ENCODE measurements around the gene ADGRA3. TPM values are rescaled to one million over a fixed set of nuclear protein-coding genes. Genes with fewer than 3 reads are reported as not detected.

ADGRA3 gene
- total RNA-seq, 1 experiment from 2014 or later, result 57.5 TPM

DNA sequence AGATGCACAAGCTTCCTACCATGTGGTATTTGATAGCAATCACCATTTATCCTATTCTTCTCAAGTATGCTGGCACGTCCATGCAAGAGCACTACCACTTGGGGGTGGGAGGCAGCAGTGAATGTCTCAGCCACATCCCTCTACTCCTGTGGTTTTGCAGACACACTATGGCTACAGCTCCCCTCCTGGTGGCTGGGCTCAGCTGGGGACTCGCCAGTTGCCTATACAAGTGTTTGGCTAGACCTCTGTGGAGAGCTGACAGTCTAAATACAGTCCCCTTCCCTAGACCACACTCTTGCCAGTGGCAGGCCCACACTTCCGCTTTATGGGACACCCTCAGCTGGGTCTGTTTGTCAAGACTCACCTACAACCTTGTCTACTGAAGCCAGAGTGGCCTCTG, 53.2 kb downstream of the ADGRA3 start:
- CTCF ChIA-PET, result no interaction called here
- no TSS peak for BruUV-seq (replicated peaks)
- Histone ChIP-seq H3K4me1 (ENCODE audit: insufficient read depth, low read length, poor library complexity, severe bottlenecking) (no peaks in the 10 kb centered on the region), H3K27me3 (replicated peaks; ENCODE audit: insufficient read depth, low read depth, low read length, poor library complexity) (no peaks in the 10 kb centered on the region), H3K27ac (ENCODE audit: low read depth, low read length, poor library complexity, severe bottlenecking) (no peak overlapping the region), H3K9me3 (ENCODE audit: low read depth, low read length, poor library complexity, severe bottlenecking) (no peaks in the 10 kb centered on the region), H3K36me3 (ENCODE audit: insufficient read depth, low read length, poor library complexity, severe bottlenecking) (no peaks in the 10 kb centered on the region), H3K4me3 (ENCODE audit: low read depth, low read length, poor library complexity, severe bottlenecking) (no peak overlapping the region)
- DNase-seq (ENCODE audit: low spot score), result no peak
- TF ChIP-seq, protein P1, sequence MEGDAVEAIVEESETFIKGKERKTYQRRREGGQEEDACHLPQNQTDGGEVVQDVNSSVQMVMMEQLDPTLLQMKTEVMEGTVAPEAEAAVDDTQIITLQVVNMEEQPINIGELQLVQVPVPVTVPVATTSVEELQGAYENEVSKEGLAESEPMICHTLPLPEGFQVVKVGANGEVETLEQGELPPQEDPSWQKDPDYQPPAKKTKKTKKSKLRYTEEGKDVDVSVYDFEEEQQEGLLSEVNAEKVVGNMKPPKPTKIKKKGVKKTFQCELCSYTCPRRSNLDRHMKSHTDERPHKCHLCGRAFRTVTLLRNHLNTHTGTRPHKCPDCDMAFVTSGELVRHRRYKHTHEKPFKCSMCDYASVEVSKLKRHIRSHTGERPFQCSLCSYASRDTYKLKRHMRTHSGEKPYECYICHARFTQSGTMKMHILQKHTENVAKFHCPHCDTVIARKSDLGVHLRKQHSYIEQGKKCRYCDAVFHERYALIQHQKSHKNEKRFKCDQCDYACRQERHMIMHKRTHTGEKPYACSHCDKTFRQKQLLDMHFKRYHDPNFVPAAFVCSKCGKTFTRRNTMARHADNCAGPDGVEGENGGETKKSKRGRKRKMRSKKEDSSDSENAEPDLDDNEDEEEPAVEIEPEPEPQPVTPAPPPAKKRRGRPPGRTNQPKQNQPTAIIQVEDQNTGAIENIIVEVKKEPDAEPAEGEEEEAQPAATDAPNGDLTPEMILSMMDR (conservative IDR thresholded peaks at IDR 0.05; ENCODE audit: low read depth, low read length), result no peak
- no peak for TF ChIP-seq EZH2 (IDR thresholded peaks at IDR 0.05; ENCODE audit: borderline replicate concordance, low read depth, low read length, poor library complexity, severe bottlenecking)
- intact Hi-C loops (cut with micrococcal nuclease; ENCODE audit: unreplicated experiment), result no loop called here
- POLR2A ChIA-PET (ENCODE audit: low non-redundant PET), result no interaction called here

DNA sequence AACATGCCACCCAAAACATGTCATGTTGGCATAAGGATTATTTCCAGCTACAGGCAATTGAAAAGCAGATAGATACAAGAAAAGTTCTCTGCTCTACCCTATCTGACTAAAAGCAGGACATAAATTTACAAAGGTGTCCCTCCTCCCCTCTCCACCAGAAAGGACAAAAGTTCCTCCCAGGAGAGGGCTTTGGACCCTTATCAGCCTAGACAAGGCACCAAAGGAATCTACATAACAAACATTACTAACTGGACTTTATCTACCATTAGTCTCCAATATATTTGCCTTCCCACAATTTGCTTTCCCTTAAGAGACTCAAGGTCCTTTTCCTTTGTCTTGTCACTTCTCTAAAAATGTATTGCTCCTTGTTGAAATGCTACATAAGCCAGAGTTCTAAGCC, 55.6 kb downstream of the ADGRA3 start:
- Histone ChIP-seq H3K9me3 (ENCODE audit: low read depth, low read length, poor library complexity, severe bottlenecking) (no peaks in the 10 kb centered on the region), H3K27ac (ENCODE audit: low read depth, low read length, poor library complexity, severe bottlenecking) (no peak overlapping the region), H3K27me3 (replicated peaks; ENCODE audit: insufficient read depth, low read depth, low read length, poor library complexity) (no peaks in the 10 kb centered on the region), H3K4me3 (ENCODE audit: low read depth, low read length, poor library complexity, severe bottlenecking) (no peak overlapping the region), H3K36me3 (ENCODE audit: insufficient read depth, low read length, poor library complexity, severe bottlenecking) (no peaks in the 10 kb centered on the region), H3K4me1 (ENCODE audit: insufficient read depth, low read length, poor library complexity, severe bottlenecking) (no peaks in the 10 kb centered on the region)
- DNase-seq (ENCODE audit: low spot score), result no peak
- intact Hi-C loops (cut with micrococcal nuclease; ENCODE audit: unreplicated experiment), result no loop called here
- ChIA-PET POLR2A (ENCODE audit: low non-redundant PET) (no interaction called here), CTCF (no interaction called here)
- BruUV-seq (replicated peaks), result no TSS peak
- TF ChIP-seq EZH2 (IDR thresholded peaks at IDR 0.05; ENCODE audit: borderline replicate concordance, low read depth, low read length, poor library complexity, severe bottlenecking), result no peak
- TF ChIP-seq, protein P1 (conservative IDR thresholded peaks at IDR 0.05; ENCODE audit: low read depth, low read length), result no peak

DNA sequence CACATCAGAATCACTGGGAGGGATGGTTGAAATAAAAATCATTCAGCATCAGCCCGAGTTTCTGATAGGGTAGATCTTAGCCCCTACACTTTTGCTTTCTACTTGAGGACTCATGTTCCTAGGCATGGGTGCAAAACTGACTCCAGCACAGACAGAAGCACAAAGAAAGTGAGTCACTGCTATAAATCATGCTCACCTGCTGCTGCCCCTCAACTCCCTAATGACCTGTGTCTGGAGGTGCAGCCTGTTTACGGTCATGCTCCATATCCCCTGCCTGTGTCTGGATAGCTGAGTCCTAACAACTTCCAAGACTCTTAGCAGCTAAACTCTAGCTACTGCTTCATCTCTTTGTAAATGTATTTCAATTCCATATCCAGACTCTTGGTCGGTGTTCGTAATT, 57.8 kb downstream of the ADGRA3 start:
- Histone ChIP-seq H3K9me3 (ENCODE audit: low read depth, low read length, poor library complexity, severe bottlenecking) (no peaks in the 10 kb centered on the region), H3K27ac (ENCODE audit: low read depth, low read length, poor library complexity, severe bottlenecking) (no peak overlapping the region), H3K36me3 (ENCODE audit: insufficient read depth, low read length, poor library complexity, severe bottlenecking) (no peaks in the 10 kb centered on the region), H3K4me1 (ENCODE audit: insufficient read depth, low read length, poor library complexity, severe bottlenecking) (no peaks in the 10 kb centered on the region), H3K4me3 (ENCODE audit: low read depth, low read length, poor library complexity, severe bottlenecking) (no peak overlapping the region), H3K27me3 (replicated peaks; ENCODE audit: insufficient read depth, low read depth, low read length, poor library complexity) (no peaks in the 10 kb centered on the region)
- TF ChIP-seq, protein P1 (conservative IDR thresholded peaks at IDR 0.05; ENCODE audit: low read depth, low read length), result no peak
- DNase-seq (ENCODE audit: low spot score), result no peak
- CTCF ChIA-PET, result no interaction called here
- no TSS peak for BruUV-seq (replicated peaks)
- intact Hi-C loops (cut with micrococcal nuclease; ENCODE audit: unreplicated experiment), result no loop called here
- POLR2A ChIA-PET (ENCODE audit: low non-redundant PET), result no interaction called here

All from A673 (cell line).